VCaP (cell line): ENCODE data around the gene BMERB1.

ENCODE experiments used
- H3K27ac ChIP-seq: fragments of 450-650 bp; 2 replicates; pipeline ENCODE4 v1.5.1; 2017
- TF ChIP-seq, protein P1 (sequence below): fragments of 450-650 bp; conservative IDR thresholded peaks from 2 replicates; pipeline ENCODE4 v1.5.1; 2017; ENCODE audit warnings: mild to moderate bottlenecking, moderate library complexity

BMERB1 gene

DNA sequence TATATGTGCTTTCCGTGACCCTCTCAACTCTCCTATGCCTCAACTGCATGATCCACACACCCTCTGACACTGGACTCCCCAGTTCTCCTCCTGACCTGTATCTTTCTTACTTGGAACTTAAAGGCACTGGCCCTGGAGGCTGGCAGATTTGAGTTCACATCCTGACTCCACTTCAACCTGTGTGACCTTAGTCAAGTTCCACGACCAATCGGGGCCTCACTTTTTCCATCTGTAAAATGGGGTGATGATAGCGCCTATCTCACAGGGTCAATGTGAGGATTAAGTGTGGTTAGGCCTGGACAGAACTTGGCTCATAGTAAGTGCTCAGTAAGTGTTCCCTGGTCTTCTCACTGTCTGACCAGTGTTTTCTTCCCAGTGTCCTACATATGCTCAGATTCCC, 183.5 kb downstream of the BMERB1 start:
- TF ChIP-seq, protein P1, sequence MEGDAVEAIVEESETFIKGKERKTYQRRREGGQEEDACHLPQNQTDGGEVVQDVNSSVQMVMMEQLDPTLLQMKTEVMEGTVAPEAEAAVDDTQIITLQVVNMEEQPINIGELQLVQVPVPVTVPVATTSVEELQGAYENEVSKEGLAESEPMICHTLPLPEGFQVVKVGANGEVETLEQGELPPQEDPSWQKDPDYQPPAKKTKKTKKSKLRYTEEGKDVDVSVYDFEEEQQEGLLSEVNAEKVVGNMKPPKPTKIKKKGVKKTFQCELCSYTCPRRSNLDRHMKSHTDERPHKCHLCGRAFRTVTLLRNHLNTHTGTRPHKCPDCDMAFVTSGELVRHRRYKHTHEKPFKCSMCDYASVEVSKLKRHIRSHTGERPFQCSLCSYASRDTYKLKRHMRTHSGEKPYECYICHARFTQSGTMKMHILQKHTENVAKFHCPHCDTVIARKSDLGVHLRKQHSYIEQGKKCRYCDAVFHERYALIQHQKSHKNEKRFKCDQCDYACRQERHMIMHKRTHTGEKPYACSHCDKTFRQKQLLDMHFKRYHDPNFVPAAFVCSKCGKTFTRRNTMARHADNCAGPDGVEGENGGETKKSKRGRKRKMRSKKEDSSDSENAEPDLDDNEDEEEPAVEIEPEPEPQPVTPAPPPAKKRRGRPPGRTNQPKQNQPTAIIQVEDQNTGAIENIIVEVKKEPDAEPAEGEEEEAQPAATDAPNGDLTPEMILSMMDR = no peak
- no peak overlapping the region for H3K27ac ChIP-seq

GRCh38 chr16:15618392-15618791, 184.0 kb downstream of the BMERB1 start:
- TF ChIP-seq, protein P1 = no peak

DNA sequence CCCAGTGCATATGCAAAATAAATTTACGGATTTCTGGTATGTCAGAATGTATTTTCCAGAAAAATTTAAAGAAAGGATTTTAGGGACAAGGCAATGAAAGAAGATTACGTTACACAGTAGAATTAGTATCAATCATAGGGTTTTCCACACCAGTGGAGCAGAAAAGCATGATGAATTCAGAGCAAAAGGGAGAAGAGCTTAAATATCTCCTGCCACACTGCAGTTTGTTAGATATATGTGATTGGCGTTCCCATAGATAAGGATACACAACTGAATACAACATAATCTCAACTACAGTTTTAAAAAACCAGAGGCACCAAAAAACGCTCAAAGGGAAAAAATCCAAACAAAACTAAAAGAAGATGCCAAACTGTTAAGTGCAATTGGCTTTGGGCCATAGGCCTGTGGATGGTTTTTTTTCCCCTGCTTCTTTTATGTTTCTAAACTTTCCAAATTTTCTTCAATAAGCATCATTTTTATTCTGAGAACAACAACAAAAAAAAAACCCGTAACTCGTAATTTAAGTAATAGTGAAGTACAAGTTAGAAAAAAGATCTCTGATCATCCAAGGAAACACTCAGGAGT, 186.3 kb downstream of the BMERB1 start:
- no peak overlapping the region for H3K27ac ChIP-seq

More at GRCh38 chr16:15618392-15618791, 184.0 kb downstream of the BMERB1 start:
- H3K27ac ChIP-seq = no peak overlapping the region

DNA sequence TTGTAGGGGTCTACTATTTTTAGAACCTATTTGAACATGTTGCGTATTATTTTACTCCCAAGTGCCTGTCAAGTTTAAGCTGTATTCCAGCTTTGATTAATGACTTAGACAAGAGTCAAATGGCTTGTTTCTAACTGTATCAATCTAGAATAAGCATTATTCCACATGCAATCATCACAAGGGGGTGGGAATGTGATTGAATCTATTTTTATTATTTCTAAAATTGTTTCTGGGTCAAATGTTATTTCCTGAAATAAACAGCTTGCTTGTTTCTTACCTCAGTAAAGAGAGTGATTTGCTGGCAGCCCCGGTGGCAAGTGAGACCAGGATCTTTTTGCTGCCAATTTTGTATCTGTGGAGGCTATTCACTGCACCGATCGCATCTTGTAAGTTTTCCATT, 187.1 kb downstream of the BMERB1 start:
- no peak overlapping the region for H3K27ac ChIP-seq
- TF ChIP-seq, protein P1 = no peak

More for the DNA sequence above, 186.3 kb downstream of the BMERB1 start:
- TF ChIP-seq, protein P1 = no peak

GRCh38 chr16:15621889-15622288, 187.5 kb downstream of the BMERB1 start:
- TF ChIP-seq, protein P1 = no peak
- no peak overlapping the region for H3K27ac ChIP-seq

DNA sequence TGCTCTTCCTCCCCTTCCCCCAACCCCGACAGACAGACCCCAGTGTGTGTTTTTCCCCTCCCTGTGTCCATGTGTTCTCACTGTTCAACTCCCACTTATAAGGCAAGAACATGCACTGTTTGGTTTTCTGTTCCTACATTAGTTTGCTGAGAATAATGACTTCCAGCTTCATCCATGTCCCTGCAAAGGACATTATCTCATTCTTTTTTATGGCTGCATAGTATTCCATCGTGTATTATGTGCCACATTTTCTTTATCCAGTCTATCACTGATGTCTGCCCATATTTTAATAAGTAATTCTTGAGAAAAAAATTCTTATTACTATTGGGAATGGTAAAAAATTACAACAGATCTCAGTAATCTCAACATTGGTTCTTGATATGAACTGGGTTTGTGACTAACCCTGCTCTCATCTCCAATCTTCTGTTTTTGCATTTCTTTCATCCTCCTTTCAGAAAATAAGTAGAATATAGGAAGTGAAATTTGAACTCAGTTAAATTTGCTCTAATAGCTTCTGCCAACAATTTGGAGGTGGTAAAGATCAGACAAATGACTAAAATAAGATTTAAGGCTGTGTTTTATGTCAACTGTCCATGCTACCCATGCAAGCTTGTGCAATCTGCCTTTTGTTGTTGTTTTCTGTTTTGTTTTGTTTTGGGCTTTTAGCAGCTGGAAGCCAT, 197.5 kb downstream of the BMERB1 start:
- TF ChIP-seq, protein P1 = no peak
- H3K27ac ChIP-seq = no peak overlapping the region

GRCh38 chr16:15635926-15636325, 201.5 kb downstream of the BMERB1 start:
- H3K27ac ChIP-seq = no peak overlapping the region
- TF ChIP-seq, protein P1 = no peak
